ENCODE measurements around the gene EVX2. TPM values are rescaled to one million over a fixed set of nuclear protein-coding genes. Genes with fewer than 3 reads are reported as not detected.

EVX2 gene
- polyA plus RNA-seq, 1 donor from 2014 or later = not detected

GRCh38 chr2:176111309-176111663 is 27.5 kb upstream of the EVX2 start (continued):
- TF ChIP-seq RAD21 (conservative IDR thresholded peaks at IDR 0.05) = peak; percentile 22
- TF ChIP-seq POLR2AphosphoS5 (IDR thresholded peaks at IDR 0.05) = peak; percentile 49
- no peak for TF ChIP-seq TAF1 (IDR thresholded peaks at IDR 0.05; ENCODE audit: low read depth)
- peak; percentile 42 for TF ChIP-seq SMC3 (conservative IDR thresholded peaks at IDR 0.05; ENCODE audit: poor library complexity)

- Histone ChIP-seq H3K9me3 (ENCODE audit: low read length) (peaks cover 10% of the 10 kb centered on the region), H2AFZ (ENCODE audit: low read depth, low read length) (no peak overlapping the region), H3K4me2 (ENCODE audit: low read length) (no peak overlapping the region), H3K9me2 (ENCODE audit: insufficient read depth, low read length) (no peaks in the 10 kb centered on the region), H3K27ac (ENCODE audit: low read length) (no peak overlapping the region), H3K27me3 (ENCODE audit: insufficient read depth, low read depth, low read length) (peaks cover 96% of the 10 kb centered on the region), H3K79me2 (replicated peaks; ENCODE audit: insufficient read depth, low read length) (no peaks in the 10 kb centered on the region), H3K4me3 (ENCODE audit: low read length) (no peak overlapping the region), H4K20me1 (ENCODE audit: insufficient read depth) (no peaks in the 10 kb centered on the region), H3F3A (ENCODE audit: insufficient read depth, low read length, poor library complexity, severe bottlenecking) (no peaks in the 10 kb centered on the region), H3K9ac (ENCODE audit: low read length) (no peak overlapping the region), H3K36me3 (ENCODE audit: insufficient read depth, low read length) (no peaks in the 10 kb centered on the region)
- TF ChIP-seq CTCF (IDR thresholded peaks at IDR 0.05; ENCODE audit: poor library complexity, severe bottlenecking) (no peak), SMC3 (conservative IDR thresholded peaks at IDR 0.05; ENCODE audit: poor library complexity) (no peak), REST (IDR thresholded peaks at IDR 0.05; ENCODE audit: borderline replicate concordance) (no peak), POLR2AphosphoS5 (IDR thresholded peaks at IDR 0.05) (no peak), EP300 (conservative IDR thresholded peaks at IDR 0.05; ENCODE audit: poor library complexity, severe bottlenecking) (no peak), RAD21 (conservative IDR thresholded peaks at IDR 0.05) (no peak), TAF1 (IDR thresholded peaks at IDR 0.05; ENCODE audit: low read depth) (no peak), MXI1 (conservative IDR thresholded peaks at IDR 0.05; ENCODE audit: poor library complexity, severe bottlenecking) (no peak), EZH2 (IDR thresholded peaks at IDR 0.05; ENCODE audit: borderline replicate concordance, insufficient read depth, low read length, poor library complexity, severe bottlenecking) (no peak)
These were observed 26.9 kb upstream of the EVX2 start for GRCh38 chr2:176110415-176111308.

GRCh38 chr2:176109946-176110345 is 26.2 kb upstream of the EVX2 start:
- H3F3A ChIP-seq (ENCODE audit: insufficient read depth, low read length, poor library complexity, severe bottlenecking) = no peaks in the 10 kb centered on the region
- no peak overlapping the region for H3K4me2 ChIP-seq (ENCODE audit: low read length)
- H3K9me3 ChIP-seq (ENCODE audit: low read length) = peaks cover 10% of the 10 kb centered on the region
- H3K27me3 ChIP-seq (ENCODE audit: insufficient read depth, low read depth, low read length) = peaks cover 96% of the 10 kb centered on the region
- H4K20me1 ChIP-seq (ENCODE audit: insufficient read depth) = no peaks in the 10 kb centered on the region
- no peak overlapping the region for H3K9ac ChIP-seq (ENCODE audit: low read length)
- no peak overlapping the region for H2AFZ ChIP-seq (ENCODE audit: low read depth, low read length)
- no peak overlapping the region for H3K4me3 ChIP-seq (ENCODE audit: low read length)
- no peak overlapping the region for H3K27ac ChIP-seq (ENCODE audit: low read length)
- no peaks in the 10 kb centered on the region for H3K36me3 ChIP-seq (ENCODE audit: insufficient read depth, low read length)
- TF ChIP-seq REST (IDR thresholded peaks at IDR 0.05; ENCODE audit: borderline replicate concordance) (no peak), MXI1 (conservative IDR thresholded peaks at IDR 0.05; ENCODE audit: poor library complexity, severe bottlenecking) (no peak), CTCF (IDR thresholded peaks at IDR 0.05; ENCODE audit: poor library complexity, severe bottlenecking) (no peak), TAF1 (IDR thresholded peaks at IDR 0.05; ENCODE audit: low read depth) (no peak), EP300 (conservative IDR thresholded peaks at IDR 0.05; ENCODE audit: poor library complexity, severe bottlenecking) (no peak), EZH2 (IDR thresholded peaks at IDR 0.05; ENCODE audit: borderline replicate concordance, insufficient read depth, low read length, poor library complexity, severe bottlenecking) (no peak), RAD21 (conservative IDR thresholded peaks at IDR 0.05) (no peak), POLR2AphosphoS5 (IDR thresholded peaks at IDR 0.05) (no peak), SMC3 (conservative IDR thresholded peaks at IDR 0.05; ENCODE audit: poor library complexity) (no peak)
- H3K9me2 ChIP-seq (ENCODE audit: insufficient read depth, low read length) = no peaks in the 10 kb centered on the region
- H3K79me2 ChIP-seq (replicated peaks; ENCODE audit: insufficient read depth, low read length) = no peaks in the 10 kb centered on the region
